Measurements from ENCODE around the gene FCN2.

FCN2 gene

GRCh38 chr9:134871697-134872340, 8.8 kb upstream of the FCN2 start:
- H3K4me3 ChIP-seq (ENCODE audit: low read depth in 1 of 2, low read length in 2 of 2), result no peak overlapping the region
- H3K4me1 ChIP-seq (ENCODE audit: control insufficient read depth in 1 of 2, insufficient read depth in 2 of 2, low read length in 2 of 2), result no peaks in the 10 kb centered on the region
- no peaks in the 10 kb centered on the region for H3K36me3 ChIP-seq (ENCODE audit: control insufficient read depth in 1 of 2, insufficient read depth in 2 of 2, low read length in 2 of 2)
- H3K27me3 ChIP-seq (ENCODE audit: low read depth, low read length), result no peaks in the 10 kb centered on the region
- no peak overlapping the region for H3K27ac ChIP-seq (ENCODE audit: low read length)
- H3K9me3 ChIP-seq (ENCODE audit: control insufficient read depth in 1 of 2, low read length in 2 of 2), result no peaks in the 10 kb centered on the region

- H3K4me3 ChIP-seq (ENCODE audit: low read depth in 1 of 2, low read length in 2 of 2), result no peak overlapping the region
- H3K36me3 ChIP-seq (ENCODE audit: control insufficient read depth in 1 of 2, insufficient read depth in 2 of 2, low read length in 2 of 2), result no peaks in the 10 kb centered on the region
- H3K27me3 ChIP-seq (ENCODE audit: low read depth, low read length), result no peaks in the 10 kb centered on the region
Observed at GRCh38 chr9:134872482-134873231, 8.0 kb upstream of the FCN2 start.

GRCh38 chr9:134875371-134875770, 5.2 kb upstream of the FCN2 start:
- no peaks in the 10 kb centered on the region for H3K9me3 ChIP-seq (ENCODE audit: control insufficient read depth in 1 of 2, low read length in 2 of 2)
- no peak overlapping the region for H3K4me3 ChIP-seq (ENCODE audit: low read depth in 1 of 2, low read length in 2 of 2)
- no peaks in the 10 kb centered on the region for H3K4me1 ChIP-seq (ENCODE audit: control insufficient read depth in 1 of 2, insufficient read depth in 2 of 2, low read length in 2 of 2)
- no peaks in the 10 kb centered on the region for H3K36me3 ChIP-seq (ENCODE audit: control insufficient read depth in 1 of 2, insufficient read depth in 2 of 2, low read length in 2 of 2)
- H3K27me3 ChIP-seq (ENCODE audit: low read depth, low read length), result no peaks in the 10 kb centered on the region
- no peak overlapping the region for H3K27ac ChIP-seq (ENCODE audit: low read length)

More at GRCh38 chr9:134872482-134873231, 8.0 kb upstream of the FCN2 start:
- no peaks in the 10 kb centered on the region for H3K9me3 ChIP-seq (ENCODE audit: control insufficient read depth in 1 of 2, low read length in 2 of 2)
- no peak overlapping the region for H3K27ac ChIP-seq (ENCODE audit: low read length)
- H3K4me1 ChIP-seq (ENCODE audit: control insufficient read depth in 1 of 2, insufficient read depth in 2 of 2, low read length in 2 of 2), result no peaks in the 10 kb centered on the region

- no peak overlapping the region for H3K4me3 ChIP-seq (ENCODE audit: low read depth in 1 of 2, low read length in 2 of 2)
Observed at GRCh38 chr9:134877541-134877940, 3.1 kb upstream of the FCN2 start.

GRCh38 chr9:134879664-134880483, 736 bp upstream of the FCN2 start:
- no peaks in the 10 kb centered on the region for H3K36me3 ChIP-seq (ENCODE audit: control insufficient read depth in 1 of 2, insufficient read depth in 2 of 2, low read length in 2 of 2)
- no peak overlapping the region for H3K4me3 ChIP-seq (ENCODE audit: low read depth in 1 of 2, low read length in 2 of 2)
- H3K27ac ChIP-seq (ENCODE audit: low read length), result no peak overlapping the region
- H3K4me1 ChIP-seq (ENCODE audit: control insufficient read depth in 1 of 2, insufficient read depth in 2 of 2, low read length in 2 of 2), result no peaks in the 10 kb centered on the region
- H3K27me3 ChIP-seq (ENCODE audit: low read depth, low read length), result no peaks in the 10 kb centered on the region
- H3K9me3 ChIP-seq (ENCODE audit: control insufficient read depth in 1 of 2, low read length in 2 of 2), result no peaks in the 10 kb centered on the region

More at GRCh38 chr9:134877541-134877940, 3.1 kb upstream of the FCN2 start:
- Histone ChIP-seq H3K27ac (ENCODE audit: low read length) (no peak overlapping the region), H3K9me3 (ENCODE audit: control insufficient read depth in 1 of 2, low read length in 2 of 2) (no peaks in the 10 kb centered on the region), H3K27me3 (ENCODE audit: low read depth, low read length) (no peaks in the 10 kb centered on the region), H3K4me1 (ENCODE audit: control insufficient read depth in 1 of 2, insufficient read depth in 2 of 2, low read length in 2 of 2) (no peaks in the 10 kb centered on the region), H3K36me3 (ENCODE audit: control insufficient read depth in 1 of 2, insufficient read depth in 2 of 2, low read length in 2 of 2) (no peaks in the 10 kb centered on the region)

GRCh38 chr9:134881313-134881670, 682 bp downstream of the FCN2 start:
- Histone ChIP-seq H3K27ac (ENCODE audit: low read length) (no peak overlapping the region), H3K4me3 (ENCODE audit: low read depth in 1 of 2, low read length in 2 of 2) (no peak overlapping the region), H3K9me3 (ENCODE audit: control insufficient read depth in 1 of 2, low read length in 2 of 2) (no peaks in the 10 kb centered on the region), H3K36me3 (ENCODE audit: control insufficient read depth in 1 of 2, insufficient read depth in 2 of 2, low read length in 2 of 2) (no peaks in the 10 kb centered on the region), H3K4me1 (ENCODE audit: control insufficient read depth in 1 of 2, insufficient read depth in 2 of 2, low read length in 2 of 2) (no peaks in the 10 kb centered on the region), H3K27me3 (ENCODE audit: low read depth, low read length) (no peaks in the 10 kb centered on the region)

GRCh38 chr9:134882204-134882785, 1.7 kb downstream of the FCN2 start:
- Histone ChIP-seq H3K4me1 (ENCODE audit: control insufficient read depth in 1 of 2, insufficient read depth in 2 of 2, low read length in 2 of 2) (no peaks in the 10 kb centered on the region), H3K9me3 (ENCODE audit: control insufficient read depth in 1 of 2, low read length in 2 of 2) (no peaks in the 10 kb centered on the region), H3K27me3 (ENCODE audit: low read depth, low read length) (no peaks in the 10 kb centered on the region), H3K36me3 (ENCODE audit: control insufficient read depth in 1 of 2, insufficient read depth in 2 of 2, low read length in 2 of 2) (no peaks in the 10 kb centered on the region), H3K4me3 (ENCODE audit: low read depth in 1 of 2, low read length in 2 of 2) (no peak overlapping the region), H3K27ac (ENCODE audit: low read length) (no peak overlapping the region)

- no peak overlapping the region for H3K27ac ChIP-seq (ENCODE audit: low read length)
- no peaks in the 10 kb centered on the region for H3K9me3 ChIP-seq (ENCODE audit: control insufficient read depth in 1 of 2, low read length in 2 of 2)
- no peaks in the 10 kb centered on the region for H3K36me3 ChIP-seq (ENCODE audit: control insufficient read depth in 1 of 2, insufficient read depth in 2 of 2, low read length in 2 of 2)
- H3K27me3 ChIP-seq (ENCODE audit: low read depth, low read length), result no peaks in the 10 kb centered on the region
- no peaks in the 10 kb centered on the region for H3K4me1 ChIP-seq (ENCODE audit: control insufficient read depth in 1 of 2, insufficient read depth in 2 of 2, low read length in 2 of 2)
- H3K4me3 ChIP-seq (ENCODE audit: low read depth in 1 of 2, low read length in 2 of 2), result no peak overlapping the region
Observed at GRCh38 chr9:134883040-134883782, 2.6 kb downstream of the FCN2 start.

- Histone ChIP-seq H3K36me3 (ENCODE audit: control insufficient read depth in 1 of 2, insufficient read depth in 2 of 2, low read length in 2 of 2) (no peaks in the 10 kb centered on the region), H3K4me1 (ENCODE audit: control insufficient read depth in 1 of 2, insufficient read depth in 2 of 2, low read length in 2 of 2) (no peaks in the 10 kb centered on the region), H3K27ac (ENCODE audit: low read length) (no peak overlapping the region), H3K4me3 (ENCODE audit: low read depth in 1 of 2, low read length in 2 of 2) (no peak overlapping the region), H3K9me3 (ENCODE audit: control insufficient read depth in 1 of 2, low read length in 2 of 2) (no peaks in the 10 kb centered on the region), H3K27me3 (ENCODE audit: low read depth, low read length) (no peaks in the 10 kb centered on the region)
Observed at GRCh38 chr9:134884492-134884891, 3.9 kb downstream of the FCN2 start.

GRCh38 chr9:134885001-134885678, 4.5 kb downstream of the FCN2 start:
- Histone ChIP-seq H3K4me3 (ENCODE audit: low read depth in 1 of 2, low read length in 2 of 2) (no peak overlapping the region), H3K4me1 (ENCODE audit: control insufficient read depth in 1 of 2, insufficient read depth in 2 of 2, low read length in 2 of 2) (no peaks in the 10 kb centered on the region), H3K9me3 (ENCODE audit: control insufficient read depth in 1 of 2, low read length in 2 of 2) (no peaks in the 10 kb centered on the region), H3K27ac (ENCODE audit: low read length) (no peak overlapping the region), H3K27me3 (ENCODE audit: low read depth, low read length) (no peaks in the 10 kb centered on the region), H3K36me3 (ENCODE audit: control insufficient read depth in 1 of 2, insufficient read depth in 2 of 2, low read length in 2 of 2) (no peaks in the 10 kb centered on the region)

Measured in muscle layer of duodenum (tissue), 2 donors.